Stimulated activated CD4-positive, alpha-beta T cell treated with anti-CD3 and anti-CD28 coated beads, TNF-alpha, amount 100 ng/mL, for 48 hours (primary cell): ENCODE results near the gene PTGER1.

Source experiments
- DNase-seq, 3 donors: peaks; one replicate each; pipeline ENCODE4 v3.0.0-alpha.2; 2020; ENCODE audit warnings: low read depth in 3 of 3

PTGER1 gene

DNA sequence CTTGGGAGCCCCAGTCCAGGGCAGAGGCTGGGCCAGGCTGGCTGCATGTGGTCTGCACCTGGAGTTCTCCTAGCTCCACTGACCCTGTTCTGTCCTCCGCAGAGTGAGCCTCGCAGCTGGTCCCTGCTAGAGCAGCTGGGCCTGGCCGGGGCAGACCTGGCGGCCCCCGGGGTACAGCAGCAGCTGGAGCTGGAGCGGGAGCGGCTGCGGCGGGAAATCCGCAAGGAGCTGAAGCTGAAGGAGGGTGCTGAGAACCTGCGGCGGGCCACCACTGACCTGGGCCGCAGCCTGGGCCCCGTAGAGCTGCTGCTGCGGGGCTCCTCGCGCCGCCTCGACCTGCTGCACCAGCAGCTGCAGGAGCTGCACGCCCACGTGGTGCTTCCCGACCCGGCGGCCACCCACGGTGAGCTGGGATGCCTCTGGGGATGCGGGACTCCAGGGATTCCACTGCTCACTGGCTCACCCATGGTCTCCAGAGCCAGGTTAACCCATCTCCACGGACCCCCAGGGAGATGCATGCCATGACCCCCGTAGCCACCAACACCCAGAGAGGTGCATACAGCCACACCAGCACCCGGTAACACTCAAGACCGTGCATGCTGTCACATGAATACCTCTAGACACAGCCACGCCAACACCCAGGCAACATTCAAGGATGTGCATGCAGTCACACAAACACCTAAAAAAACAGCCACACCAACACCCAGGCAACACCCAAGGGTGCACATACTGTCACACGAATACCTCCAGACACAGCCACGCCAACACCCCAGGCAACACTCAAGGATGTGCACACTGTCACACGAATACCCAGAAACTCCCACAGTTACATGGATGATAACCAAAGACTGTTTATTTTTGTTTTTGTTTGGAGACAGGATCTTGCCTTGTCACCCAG lies 33.9 kb downstream of the PTGER1 start:
- no peak for DNase-seq

DNA sequence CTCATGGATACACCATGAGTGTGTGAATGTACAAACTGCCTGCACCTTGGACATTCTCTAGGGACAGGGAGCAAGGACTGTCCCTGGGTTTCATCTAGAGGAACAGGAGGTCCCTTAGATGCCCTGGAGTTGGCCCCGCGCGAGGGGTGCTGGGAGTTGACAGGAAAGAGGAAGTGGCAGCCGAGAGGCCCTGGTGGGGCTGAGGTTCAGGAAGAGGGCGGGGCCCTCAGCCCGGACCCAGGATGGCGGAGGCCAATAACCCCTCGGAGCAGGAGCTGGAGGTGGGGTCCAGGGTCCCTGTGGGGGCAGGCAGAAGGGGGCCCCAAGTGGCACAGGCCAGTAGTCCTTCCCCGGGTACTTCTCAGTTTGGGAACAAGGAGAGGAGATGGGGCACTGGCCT lies 35.1 kb downstream of the PTGER1 start:
- peak; percentile 60 to 75 (median 63) for DNase-seq

DNA sequence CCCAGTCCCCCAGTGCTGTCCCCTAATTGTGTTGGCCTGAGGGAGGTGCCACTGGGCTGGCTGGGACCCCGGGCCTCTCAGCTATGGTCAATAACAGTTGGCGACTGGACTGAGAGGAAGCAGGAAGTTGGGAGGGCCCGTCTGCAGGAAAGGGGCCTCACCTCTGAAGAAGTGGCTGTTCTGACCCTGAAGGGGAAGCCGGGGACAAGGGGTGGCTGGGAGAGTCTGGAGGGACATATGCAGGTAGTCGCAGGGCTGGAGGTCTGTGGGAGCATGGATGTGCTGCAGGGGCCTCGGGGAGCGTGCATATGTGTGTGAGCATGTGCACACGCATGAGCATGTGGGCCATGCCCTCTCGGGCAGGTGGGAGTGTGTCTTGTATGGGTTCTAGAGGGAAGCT lies 36.1 kb downstream of the PTGER1 start:
- DNase-seq: no peak

DNA sequence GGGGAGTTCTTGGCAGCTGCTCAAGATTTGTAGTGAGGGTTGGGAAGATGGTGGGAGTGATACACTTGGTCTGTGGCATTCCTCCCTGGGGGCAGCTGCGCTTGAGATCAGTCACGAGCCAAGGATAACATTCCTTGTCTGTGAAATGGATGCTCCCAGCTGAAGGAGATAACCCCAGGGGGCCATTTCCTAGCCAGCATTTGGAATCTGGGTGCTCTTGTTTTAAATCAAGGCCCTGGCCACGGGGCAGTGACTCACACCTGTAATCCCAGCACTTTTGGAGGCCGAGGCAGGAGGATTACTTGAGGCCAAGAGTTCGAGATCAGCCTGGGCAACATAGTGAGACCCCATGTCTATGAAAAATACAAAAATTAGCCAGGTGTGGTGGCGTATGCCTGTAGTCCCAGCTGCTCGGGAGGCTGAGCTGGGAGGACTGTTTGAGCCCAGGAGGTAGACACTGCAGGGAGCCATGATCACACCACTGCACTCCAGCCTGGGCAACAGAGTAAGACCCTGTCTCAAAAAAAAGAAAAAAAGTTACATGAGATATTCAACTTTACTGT lies 37.5 kb downstream of the PTGER1 start:
- no peak for DNase-seq

- no peak for DNase-seq
Measured at GRCh38 chr19:14435320-14436050, 39.7 kb downstream of the PTGER1 start.

- DNase-seq: no peak
Measured at GRCh38 chr19:14434543-14435319, 40.4 kb downstream of the PTGER1 start.

- DNase-seq: no peak
Measured at GRCh38 chr19:14433554-14434501, 41.3 kb downstream of the PTGER1 start.

DNA sequence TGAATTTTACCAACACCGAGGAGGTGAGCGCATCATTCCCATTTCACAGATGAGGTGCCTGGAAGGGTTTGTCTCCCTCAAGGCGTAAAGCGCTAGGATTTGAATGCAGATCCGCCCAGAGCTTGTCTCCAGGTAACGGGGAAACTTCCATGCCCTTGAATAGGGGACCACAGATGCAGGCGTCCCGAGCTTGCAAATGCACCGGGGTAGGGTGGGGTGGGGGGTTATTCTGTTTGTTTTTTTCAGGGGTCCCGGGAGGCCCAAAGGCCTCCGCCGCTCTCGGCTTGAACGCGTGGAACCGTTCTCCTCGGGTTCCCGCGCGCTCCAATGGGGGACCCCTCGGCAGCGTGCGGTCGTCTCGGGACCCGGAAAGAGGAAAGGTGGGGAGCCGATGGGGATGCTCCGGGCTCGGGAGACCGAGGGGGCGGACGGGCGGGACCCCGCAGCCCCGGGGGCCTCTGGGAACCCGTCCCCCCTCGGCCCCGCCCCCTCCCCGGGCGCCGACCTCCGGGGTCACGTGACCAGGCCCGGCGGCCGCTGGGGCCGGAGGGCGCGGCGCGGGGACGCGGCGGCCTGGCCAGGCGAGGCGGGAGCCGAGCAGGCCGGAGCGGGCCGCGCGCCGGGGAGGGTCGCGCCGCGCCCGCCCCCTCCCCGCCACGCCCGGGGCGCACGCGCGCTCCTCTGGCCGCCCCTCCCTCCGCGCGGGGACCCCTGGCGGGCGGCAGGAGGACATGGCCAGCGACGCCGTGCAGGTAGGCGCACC lies 42.2 kb downstream of the PTGER1 start, which contains the start of gene PKN1:
Gene PKN1, plus strand, starts transcription at position 516 of the 763 bp plus-strand sequence. Its CDS starts 216 bp downstream, at position 732.
- peak in 1 of 3 donors; percentile 60 for DNase-seq

- DNase-seq: no peak
Measured at GRCh38 chr19:14430712-14431111, 44.4 kb downstream of the PTGER1 start.

- DNase-seq: no peak
Measured at GRCh38 chr19:14428882-14429416, 46.2 kb downstream of the PTGER1 start.

- DNase-seq: no peak
Measured at GRCh38 chr19:14427461-14427860, 47.7 kb downstream of the PTGER1 start.

DNA sequence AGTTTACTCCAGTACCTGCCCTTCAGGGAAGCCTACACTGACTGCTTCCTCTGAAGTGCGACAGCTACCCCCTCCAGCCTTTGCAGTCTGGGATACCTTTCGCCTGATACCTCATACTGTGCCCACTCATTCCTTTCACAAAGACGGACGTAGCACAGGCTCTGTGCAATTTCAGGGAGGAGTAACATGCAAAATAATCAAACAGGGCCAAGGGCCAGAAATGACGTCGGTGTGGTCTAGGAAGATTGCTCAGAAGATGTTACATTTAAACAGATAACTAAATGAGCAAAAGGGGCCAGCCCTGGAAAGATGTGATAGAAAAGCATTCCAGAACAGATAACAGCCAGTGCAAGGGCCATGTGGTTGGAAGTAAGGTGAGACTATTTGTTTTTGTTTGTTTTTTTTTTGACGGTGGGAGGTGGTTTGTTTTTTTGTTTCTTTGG lies 49.4 kb downstream of the PTGER1 start:
- no peak for DNase-seq
